Activated CD4-positive, alpha-beta T cell treated with anti-CD3 and anti-CD28 coated beads for 36 hours (primary cell): ENCODE measurements around the gene KIAA2012. TPM values are rescaled to one million over a fixed set of nuclear protein-coding genes. Genes with fewer than 3 reads are reported as not detected.

Source experiments
- ATAC-seq: fragments of 200-7000 bp; cut with Tn5 transposase; one replicate; pipeline ENCODE4 v1.10.0; 2021; ENCODE audit warnings: mild to moderate bottlenecking, moderate library complexity
- CTCF ChIA-PET: fragments of 350-600 bp; sonication (Branson Sonifier 250); formaldehyde crosslinking; loops from one replicate; lab custom pipeline; 2021; ENCODE audit warnings: antibody characterized with exemption; lab: Charles Lee
- POLR2A ChIA-PET: fragments of 350-600 bp; sonication (Branson Sonifier 250); formaldehyde crosslinking; loops from one replicate; lab custom pipeline; 2021; ENCODE audit warnings: antibody characterized with exemption, inconsistent platforms; lab: Charles Lee
- DNase-seq: peaks from one replicate; pipeline ENCODE4 v3.0.0-alpha.2; 2020
- H3K27ac Mint-ChIP-seq: one replicate; pipeline ENCODE4 v1.8.0; 2021; ENCODE audit warnings: mixed read lengths
- H3K27me3 Mint-ChIP-seq: one replicate; pipeline ENCODE4 v1.8.0; 2021; ENCODE audit warnings: mixed read lengths
- H3K36me3 Mint-ChIP-seq: one replicate; pipeline ENCODE4 v1.8.0; 2021; ENCODE audit warnings: low read depth, mixed read lengths
- H3K4me1 Mint-ChIP-seq: one replicate; pipeline ENCODE4 v1.8.0; 2021; ENCODE audit warnings: mixed read lengths
- H3K4me3 Mint-ChIP-seq: one replicate; pipeline ENCODE4 v1.8.0; 2021; ENCODE audit warnings: mild to moderate bottlenecking, moderate library complexity, mixed read lengths
- H3K9me3 Mint-ChIP-seq: one replicate; pipeline ENCODE4 v1.8.0; 2021; ENCODE audit warnings: low read depth, mixed read lengths
- intact Hi-C, 2 experiments: fragments of 100-400 bp; cut with DNase I in 1 of 2; cut with micrococcal nuclease in 1 of 2; formaldehyde crosslinking; loops; one replicate each; pipeline versions ENCODE4 v1.14.2 to v1.15.1; 2022 to 2024; cut with DNase I, micrococcal nuclease
- total RNA-seq, 2 experiments: library from RNA; stranded (reverse); gene quantifications; one replicate each; pipeline ENCODE4 v1.2.3, GENCODE V29; 2021

The KIAA2012 gene
- total RNA-seq, 2 experiments from 2014 or later: not detected

DNA sequence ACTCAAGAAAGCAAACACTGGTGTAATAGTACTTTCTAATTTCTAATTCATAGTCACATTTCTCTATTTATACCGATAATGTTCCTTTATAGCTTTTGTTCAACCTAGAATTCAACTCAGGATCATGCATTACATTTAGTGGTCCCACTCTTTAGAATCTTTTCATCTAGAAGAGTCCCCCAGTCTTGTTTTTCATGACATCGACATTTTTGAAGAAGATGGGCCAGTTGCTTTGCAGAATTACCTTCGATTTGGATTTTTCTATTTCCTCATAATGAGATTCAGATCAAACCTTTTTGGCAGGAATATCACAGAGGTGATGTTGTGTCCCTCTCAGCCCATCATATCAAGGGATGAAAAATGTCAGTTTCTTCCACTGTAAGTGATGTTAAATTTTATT, 35.3 kb downstream of the KIAA2012 start:
- no peaks in the 10 kb centered on the region for H3K36me3 Mint-ChIP-seq
- H3K9me3 Mint-ChIP-seq: no peaks in the 10 kb centered on the region
- DNase-seq: no peak
- ATAC-seq: no peak
- H3K27me3 Mint-ChIP-seq: peaks cover 7% of the 10 kb centered on the region
- ChIA-PET CTCF (no interaction called here), POLR2A (no interaction called here)
- no peaks in the 10 kb centered on the region for H3K4me1 Mint-ChIP-seq
- intact Hi-C loops: no loop called here
- H3K27ac Mint-ChIP-seq: no peak overlapping the region
- H3K4me3 Mint-ChIP-seq: no peak overlapping the region

DNA sequence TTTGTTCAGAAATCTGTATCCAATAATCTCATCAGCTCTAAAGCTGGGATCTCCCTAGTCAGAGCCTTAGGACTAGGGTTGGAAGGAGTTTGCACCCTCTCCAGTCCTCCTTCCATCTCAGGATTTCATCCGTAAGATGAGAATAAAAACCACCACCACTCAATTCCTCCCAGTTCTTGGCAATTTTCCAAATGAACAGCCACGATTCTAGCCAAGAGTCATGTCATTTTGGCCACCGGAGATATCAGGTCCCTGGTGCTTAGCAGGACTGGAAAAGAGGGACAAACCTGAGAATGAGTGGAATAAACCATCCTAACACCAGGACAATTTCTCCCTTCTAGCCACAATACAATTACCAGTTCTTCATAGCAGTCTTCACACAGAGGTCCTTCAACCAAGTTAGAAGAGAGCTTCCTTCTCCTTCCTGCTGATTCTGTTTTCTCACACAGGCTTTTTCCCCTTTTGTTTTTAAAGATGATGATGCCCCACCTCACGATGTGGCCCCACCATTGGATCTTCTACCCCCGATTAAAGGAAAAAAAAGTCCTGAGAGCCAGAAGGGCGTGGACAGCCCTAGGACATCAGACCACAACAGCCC, 36.2 kb downstream of the KIAA2012 start:
- Mint-ChIP-seq H3K9me3 (no peaks in the 10 kb centered on the region), H3K27me3 (peaks cover 10% of the 10 kb centered on the region), H3K27ac (no peak overlapping the region), H3K4me3 (no peak overlapping the region), H3K36me3 (no peaks in the 10 kb centered on the region), H3K4me1 (no peaks in the 10 kb centered on the region)
- DNase-seq: no peak
- no peak for ATAC-seq
- ChIA-PET CTCF (interaction anchor here (1.1 kb wide), 1 partner anchor 14 kb away, joined by 3 read pairs; no protein-coding TSS in a partner anchor), POLR2A (no interaction called here)
- intact Hi-C loops: no loop called here

DNA sequence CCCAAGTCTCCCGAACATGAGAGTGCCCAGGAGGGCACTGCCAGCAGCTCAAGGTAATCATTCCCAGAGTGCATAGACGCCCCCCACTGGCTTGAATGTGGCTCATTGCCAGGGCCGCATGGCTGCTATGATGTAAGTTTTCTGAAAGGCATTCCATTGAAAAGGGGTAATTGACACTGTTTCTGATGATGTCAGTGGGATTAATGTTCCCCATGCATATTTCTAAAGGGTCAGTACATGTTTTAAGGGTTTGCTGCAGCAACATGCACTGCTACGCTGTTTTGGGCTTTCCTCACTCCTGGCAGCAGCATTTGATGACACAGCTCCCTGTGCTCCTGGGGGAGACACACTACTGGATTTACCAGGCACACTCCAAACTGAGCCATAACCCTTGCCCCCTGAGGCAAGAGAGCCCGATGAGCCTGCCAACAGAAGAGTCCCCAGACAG, 36.7 kb downstream of the KIAA2012 start:
- no peaks in the 10 kb centered on the region for H3K4me1 Mint-ChIP-seq
- no peaks in the 10 kb centered on the region for H3K36me3 Mint-ChIP-seq
- no peak overlapping the region for H3K4me3 Mint-ChIP-seq
- H3K27ac Mint-ChIP-seq: no peak overlapping the region
- POLR2A ChIA-PET: no interaction called here
- H3K27me3 Mint-ChIP-seq: peaks cover 7% of the 10 kb centered on the region
- CTCF ChIA-PET: interaction anchor here (1.1 kb wide), 1 partner anchor 13 kb away, joined by 3 read pairs; no protein-coding TSS in a partner anchor
- no peaks in the 10 kb centered on the region for H3K9me3 Mint-ChIP-seq
- intact Hi-C loops: no loop called here
- no peak for DNase-seq
- no peak for ATAC-seq

DNA sequence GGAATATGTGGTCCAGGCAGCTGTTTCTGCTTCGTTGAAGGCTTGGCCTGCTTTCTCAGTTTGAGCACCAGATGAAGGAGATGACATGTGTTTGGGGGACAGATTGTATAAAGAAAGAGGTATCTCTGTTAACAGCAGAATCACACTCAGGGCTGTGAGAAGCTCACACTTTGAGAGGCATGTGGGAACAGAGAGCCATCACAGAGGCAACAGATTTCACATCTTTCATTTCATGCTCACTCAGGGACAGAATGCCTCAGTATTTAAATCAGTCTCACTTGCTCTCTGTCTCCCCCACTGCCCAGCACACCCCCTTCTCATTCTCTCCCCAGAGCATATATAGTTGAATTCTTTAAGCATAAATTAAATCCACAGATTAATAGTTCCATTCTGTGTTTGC, 37.4 kb downstream of the KIAA2012 start:
- POLR2A ChIA-PET: no interaction called here
- no peak for DNase-seq
- intact Hi-C loops: no loop called here
- no peak for ATAC-seq
- H3K36me3 Mint-ChIP-seq: no peaks in the 10 kb centered on the region
- peaks cover 8% of the 10 kb centered on the region for H3K27me3 Mint-ChIP-seq
- H3K4me3 Mint-ChIP-seq: no peak overlapping the region
- H3K27ac Mint-ChIP-seq: no peak overlapping the region
- H3K4me1 Mint-ChIP-seq: no peaks in the 10 kb centered on the region
- CTCF ChIA-PET: interaction anchor here (1.1 kb wide), 1 partner anchor 13 kb away, joined by 3 read pairs; no protein-coding TSS in a partner anchor
- H3K9me3 Mint-ChIP-seq: no peaks in the 10 kb centered on the region

DNA sequence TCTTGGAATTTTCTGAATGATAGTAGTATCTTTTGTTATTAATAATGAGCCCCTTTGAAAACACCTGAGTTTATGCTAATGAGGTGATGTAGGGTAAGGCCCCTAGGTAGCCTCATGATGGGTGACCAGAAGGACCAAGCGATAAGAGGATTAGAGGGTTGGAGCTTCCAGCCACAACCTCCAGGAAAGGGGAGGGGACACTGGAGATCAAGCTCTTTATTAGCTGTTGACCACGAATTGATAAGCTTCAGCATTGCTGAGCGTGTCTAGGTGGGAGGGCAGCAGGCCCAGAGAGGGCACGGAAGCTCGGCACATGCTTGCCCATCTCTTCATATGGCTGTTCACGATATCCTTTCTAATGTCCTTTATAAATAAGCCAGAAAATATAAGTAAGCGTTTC, 39.0 kb downstream of the KIAA2012 start:
- Mint-ChIP-seq H3K4me3 (no peak overlapping the region), H3K36me3 (no peaks in the 10 kb centered on the region), H3K27me3 (peaks cover 11% of the 10 kb centered on the region), H3K27ac (no peak overlapping the region), H3K4me1 (no peaks in the 10 kb centered on the region), H3K9me3 (no peaks in the 10 kb centered on the region)
- CTCF ChIA-PET: interaction anchor here (0.6 to 0.7 kb wide), 3 partner anchors 135 to 608 kb away, joined by 3 read pairs; no protein-coding TSS in a partner anchor
- DNase-seq (no peak), ATAC-seq (no peak)
- intact Hi-C loops: no loop called here
- POLR2A ChIA-PET: no interaction called here

DNA sequence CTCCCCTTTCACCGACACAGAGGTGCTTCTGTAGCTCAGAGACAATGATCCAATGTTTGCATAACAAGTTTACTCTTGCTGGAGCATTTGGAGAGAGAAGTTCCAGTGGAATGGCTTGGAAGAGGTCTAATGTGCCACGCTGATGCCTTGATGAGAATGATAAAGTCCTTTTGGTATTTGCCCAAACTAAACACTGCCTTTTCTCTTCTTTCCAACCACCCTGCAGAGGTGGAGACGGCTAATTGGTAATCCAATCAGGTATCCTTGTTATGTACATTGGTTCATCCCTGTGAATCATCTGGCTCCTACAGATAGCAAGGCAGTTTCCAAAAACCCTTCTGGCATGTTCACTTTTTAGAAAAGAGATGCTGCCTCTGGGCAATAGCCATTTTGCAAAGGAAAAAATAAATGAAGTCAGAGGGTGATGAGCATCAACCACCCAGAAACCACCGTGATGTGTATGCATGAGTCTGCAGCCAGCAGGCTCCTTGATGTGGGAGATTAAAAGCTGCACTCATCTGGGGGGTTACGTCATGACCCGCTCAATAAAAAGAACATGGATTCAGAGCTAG, 40.6 kb downstream of the KIAA2012 start:
- ChIA-PET POLR2A (no interaction called here), CTCF (no interaction called here)
- DNase-seq: peak; percentile 9
- peak; percentile 33 for ATAC-seq
- H3K9me3 Mint-ChIP-seq: no peaks in the 10 kb centered on the region
- peaks cover 14% of the 10 kb centered on the region for H3K27me3 Mint-ChIP-seq
- H3K27ac Mint-ChIP-seq: no peak overlapping the region
- intact Hi-C loops: no loop called here
- no peaks in the 10 kb centered on the region for H3K36me3 Mint-ChIP-seq
- H3K4me3 Mint-ChIP-seq: no peak overlapping the region
- H3K4me1 Mint-ChIP-seq: no peaks in the 10 kb centered on the region

DNA sequence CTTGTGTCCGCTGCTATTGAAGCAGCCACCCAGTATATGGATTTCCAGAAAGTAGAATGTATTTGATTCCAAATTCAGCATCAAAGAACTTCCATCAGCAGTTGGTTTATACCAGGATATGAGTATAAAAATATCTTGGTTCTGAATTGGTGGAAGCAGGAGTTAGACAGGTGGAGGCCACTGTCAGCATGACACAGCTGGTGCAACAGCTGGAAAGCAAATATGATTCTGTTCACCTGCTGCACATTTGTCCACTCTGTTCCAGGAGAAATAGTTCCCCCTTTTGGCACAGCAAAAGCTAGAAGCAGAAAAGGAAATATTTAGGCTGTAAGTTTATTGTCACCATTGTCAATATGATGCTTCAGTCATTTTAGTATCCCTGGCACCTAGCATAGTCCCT, 41.2 kb downstream of the KIAA2012 start:
- POLR2A ChIA-PET: no interaction called here
- no peak for DNase-seq
- ATAC-seq: no peak
- intact Hi-C loops: no loop called here
- no peak overlapping the region for H3K27ac Mint-ChIP-seq
- peaks cover 14% of the 10 kb centered on the region for H3K27me3 Mint-ChIP-seq
- no peak overlapping the region for H3K4me3 Mint-ChIP-seq
- H3K4me1 Mint-ChIP-seq: no peaks in the 10 kb centered on the region
- no peaks in the 10 kb centered on the region for H3K9me3 Mint-ChIP-seq
- H3K36me3 Mint-ChIP-seq: no peaks in the 10 kb centered on the region
- CTCF ChIA-PET: no interaction called here

DNA sequence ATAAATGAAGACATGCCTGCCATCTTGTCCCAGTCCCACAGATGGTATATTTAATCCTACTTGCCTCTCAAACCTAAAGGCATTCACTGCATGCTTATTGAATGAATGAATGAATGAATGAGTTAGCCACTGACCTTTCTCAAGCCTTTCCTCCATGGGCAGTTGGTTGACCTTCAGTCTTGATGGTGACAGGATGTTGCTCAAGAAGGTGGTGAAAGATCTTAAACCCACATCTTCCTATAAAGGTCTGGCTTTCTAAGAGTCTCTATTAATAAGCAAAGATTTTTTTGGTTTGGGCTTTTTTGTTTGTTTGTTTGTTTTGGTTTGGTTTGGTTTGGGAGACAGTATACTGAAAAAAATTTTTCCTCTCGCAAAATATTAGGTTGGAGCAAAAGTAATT, 41.7 kb downstream of the KIAA2012 start:
- Mint-ChIP-seq H3K27me3 (peaks cover 14% of the 10 kb centered on the region), H3K27ac (no peak overlapping the region), H3K36me3 (no peaks in the 10 kb centered on the region), H3K9me3 (no peaks in the 10 kb centered on the region), H3K4me3 (no peak overlapping the region), H3K4me1 (no peaks in the 10 kb centered on the region)
- intact Hi-C loops: no loop called here
- POLR2A ChIA-PET: interaction anchor here (0.7 kb wide), 1 partner anchor 1220 kb away, joined by 4 read pairs; no protein-coding TSS in a partner anchor
- ATAC-seq (no peak), DNase-seq (no peak)
- CTCF ChIA-PET: no interaction called here

DNA sequence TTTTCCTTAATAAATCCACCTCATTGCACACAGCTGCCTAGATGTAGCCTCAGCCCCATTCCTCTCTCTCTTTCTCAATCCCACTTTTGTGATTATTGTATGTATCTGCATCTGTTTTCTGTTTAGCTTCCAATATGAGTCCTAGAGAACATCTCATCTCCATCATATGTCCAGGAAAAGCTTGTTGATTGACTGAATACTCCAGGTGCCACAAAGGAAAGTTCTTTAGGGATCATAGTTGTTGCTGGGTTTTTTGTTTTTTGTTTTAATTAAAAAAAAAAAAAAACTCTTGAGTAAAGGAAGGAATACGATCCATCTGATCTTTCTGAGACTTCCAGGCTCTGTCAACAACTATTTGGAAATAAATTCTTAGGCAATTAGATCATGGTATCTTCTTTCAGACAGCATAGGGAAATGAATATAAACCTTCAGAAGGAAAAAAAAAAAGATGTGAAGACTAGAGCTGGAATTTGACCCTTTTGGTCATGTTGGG, 42.5 kb downstream of the KIAA2012 start:
- Mint-ChIP-seq H3K27ac (no peak overlapping the region), H3K27me3 (peaks cover 14% of the 10 kb centered on the region), H3K4me1 (no peaks in the 10 kb centered on the region), H3K9me3 (no peaks in the 10 kb centered on the region), H3K36me3 (no peaks in the 10 kb centered on the region), H3K4me3 (no peak overlapping the region)
- ATAC-seq (no peak), DNase-seq (no peak)
- ChIA-PET CTCF (interaction anchor here (0.6 to 1.1 kb wide), 2 partner anchors 13 to 139 kb away, joined by 3 to 5 read pairs; no protein-coding TSS in a partner anchor), POLR2A (interaction anchor here (0.7 kb wide), 1 partner anchor 1220 kb away, joined by 4 read pairs; no protein-coding TSS in a partner anchor)
- intact Hi-C loops: no loop called here

DNA sequence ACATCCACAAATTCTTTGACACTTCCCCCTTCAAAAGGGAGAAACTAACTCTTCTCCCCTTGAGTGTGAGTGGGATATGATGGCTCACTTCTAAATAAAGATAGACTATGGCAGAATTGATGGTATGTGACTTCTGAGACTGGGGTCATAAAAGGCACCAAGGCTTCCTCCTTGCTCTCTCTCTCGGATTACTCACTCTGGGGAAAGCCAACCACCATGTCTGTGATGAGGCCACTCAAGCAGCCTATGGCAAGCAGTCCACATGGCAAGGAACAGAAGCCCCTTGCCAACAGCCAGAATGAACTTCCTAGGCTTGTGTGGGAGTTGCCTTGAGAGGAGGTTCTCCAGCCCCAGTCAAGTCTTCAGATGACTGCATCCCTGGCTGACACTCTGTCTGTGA, 43.6 kb downstream of the KIAA2012 start:
- POLR2A ChIA-PET: no interaction called here
- no peak overlapping the region for H3K4me3 Mint-ChIP-seq

DNA sequence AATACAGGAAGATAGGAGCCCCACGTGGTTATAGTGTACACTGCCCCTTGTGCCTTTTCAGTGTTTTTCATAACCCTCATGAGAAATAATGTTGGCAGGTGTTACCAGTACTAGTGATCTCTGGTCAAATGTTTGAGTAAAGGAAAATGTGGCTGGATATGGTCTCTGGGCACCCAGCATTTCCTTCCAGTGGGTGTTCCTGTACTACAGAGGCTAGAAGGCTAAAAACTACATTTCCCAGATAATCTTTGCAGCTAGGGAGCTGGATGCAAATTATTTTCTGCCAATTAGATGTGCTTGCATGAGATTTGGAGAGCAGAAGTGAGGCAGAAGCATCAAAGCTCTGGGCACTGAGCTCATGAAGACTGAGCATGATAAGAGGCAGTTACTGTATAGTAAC, 45.1 kb downstream of the KIAA2012 start:
- POLR2A ChIA-PET: no interaction called here
- ATAC-seq (no peak), DNase-seq (no peak)
- H3K9me3 Mint-ChIP-seq: no peaks in the 10 kb centered on the region
- no peak overlapping the region for H3K27ac Mint-ChIP-seq
- H3K4me3 Mint-ChIP-seq: no peak overlapping the region
- no peaks in the 10 kb centered on the region for H3K4me1 Mint-ChIP-seq
- H3K36me3 Mint-ChIP-seq: no peaks in the 10 kb centered on the region
- CTCF ChIA-PET: interaction anchor here (0.8 to 1.5 kb wide), 2 partner anchors 26 to 707 kb away, joined by 3 to 5 read pairs; no protein-coding TSS in a partner anchor
- H3K27me3 Mint-ChIP-seq: peaks cover 14% of the 10 kb centered on the region
- intact Hi-C loops: no loop called here

More for the DNA sequence above, 43.6 kb downstream of the KIAA2012 start:
- no peak for ATAC-seq
- no peak overlapping the region for H3K27ac Mint-ChIP-seq
- no peaks in the 10 kb centered on the region for H3K36me3 Mint-ChIP-seq
- no peaks in the 10 kb centered on the region for H3K9me3 Mint-ChIP-seq
- intact Hi-C loops: no loop called here
- DNase-seq: no peak
- H3K27me3 Mint-ChIP-seq: peaks cover 14% of the 10 kb centered on the region
- CTCF ChIA-PET: no interaction called here
- no peaks in the 10 kb centered on the region for H3K4me1 Mint-ChIP-seq

DNA sequence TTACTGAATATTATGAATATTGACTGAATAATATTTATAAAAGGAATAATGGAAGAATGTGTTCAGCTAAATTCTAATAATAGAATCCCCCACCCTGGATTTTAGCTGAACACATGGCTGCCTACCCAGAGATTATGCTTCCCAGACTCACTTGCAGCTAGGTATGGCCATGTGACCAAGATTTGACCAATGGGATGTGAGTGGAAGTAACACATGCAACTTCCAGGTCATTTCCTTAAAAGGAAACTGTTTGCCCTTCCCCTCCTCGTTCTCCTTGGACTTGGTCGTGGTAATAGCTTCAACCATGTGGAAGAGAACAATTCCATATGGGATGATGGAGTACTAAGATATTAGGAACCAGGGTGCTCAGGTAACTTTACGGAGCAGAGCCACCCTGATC, 47.8 kb downstream of the KIAA2012 start:
- Mint-ChIP-seq H3K4me1 (no peaks in the 10 kb centered on the region), H3K4me3 (no peak overlapping the region), H3K27ac (no peak overlapping the region), H3K36me3 (no peaks in the 10 kb centered on the region), H3K27me3 (peaks cover 15% of the 10 kb centered on the region), H3K9me3 (no peaks in the 10 kb centered on the region)
- CTCF ChIA-PET: no interaction called here
- no peak for ATAC-seq
- no peak for DNase-seq
- intact Hi-C loops: no loop called here
- POLR2A ChIA-PET: no interaction called here
